Endothelial cell of umbilical vein (primary cell): ENCODE measurements around the gene PPP1R3E. TPM values are rescaled to one million over a fixed set of nuclear protein-coding genes. Genes with fewer than 3 reads are reported as not detected.

ENCODE experiments used
- BruUV-seq: library from RNA; stranded (reverse); fragments of 400-500 nt; replicated peaks from 2 replicates; lab custom pipeline; 2021; lab: Mats Ljungman, UMichigan
- CTCF ChIA-PET: fragments of 300-600, 350-600 bp; sonication (Branson Sonifier 250); formaldehyde crosslinking; loops from one replicate; lab custom pipeline; 2021; ENCODE audit warnings: antibody characterized with exemption, inconsistent platforms; lab: Charles Lee
- POLR2A ChIA-PET: fragments of 300-600, 350-600 bp; sonication (Branson Sonifier 250); formaldehyde crosslinking; loops from one replicate; lab custom pipeline; 2021; ENCODE audit warnings: antibody characterized with exemption, inconsistent platforms; lab: Charles Lee
- DNase-seq: peaks from one replicate; pipeline ENCODE4 v3.0.0-alpha.2; 2011; ENCODE audit warnings: low read depth, low spot score
- FAIRE-seq: peaks from 2 replicates; lab custom pipeline; 2011; peaks lifted over from hg19 to GRCh38; lab: Jason Lieb, UNC
- H2AFZ ChIP-seq: 2 replicates; pipeline ENCODE4 v1.6.0; 2012; ENCODE audit warnings: low read depth, low read length, control low read depth, inconsistent platforms
- H3K27ac ChIP-seq: 2 replicates; pipeline ENCODE4 v1.5.1; 2011; ENCODE audit warnings: low read depth, mild to moderate bottlenecking, control low read depth, low read length, moderate library complexity; ENCODE audit not compliant: insufficient read depth
- H3K27me3 ChIP-seq, 2 experiments: 2 replicates each; pipeline versions ENCODE4 v1.6.0 to v1.6.1; 2011; ENCODE audit warnings: low read length in 2 of 2, mixed read lengths in 1 of 2; ENCODE audit not compliant: control insufficient read depth in 2 of 2, insufficient read depth in 2 of 2
- H3K36me3 ChIP-seq, 2 experiments: 2 replicates in 1 of 2; 3 replicates in 1 of 2; pipeline ENCODE4 v1.5.1; 2011; ENCODE audit warnings: low read length in 2 of 2, mild to moderate bottlenecking in 1 of 2, moderate library complexity in 1 of 2; ENCODE audit not compliant: control insufficient read depth in 2 of 2, insufficient read depth in 2 of 2; ENCODE audit errors: extremely low read depth in 1 of 2
- H3K4me1 ChIP-seq: 3 replicates; pipeline ENCODE4 v1.5.1; 2011; ENCODE audit warnings: mild to moderate bottlenecking, low read length; ENCODE audit not compliant: control insufficient read depth, insufficient read depth; ENCODE audit errors: extremely low read depth
- H3K4me2 ChIP-seq: 2 replicates; pipeline ENCODE4 v1.6.1; 2011; ENCODE audit warnings: low read length, control low read depth, mixed read lengths; ENCODE audit not compliant: insufficient read depth
- H3K4me3 ChIP-seq, 3 experiments: fragments of 200-600 bp in 1 of 3; sonication (generic), shearing (Covaris generic) in 1 of 3; replicated peaks in 1 of 3; 2 replicates each; pipeline ENCODE4 v1.5.1; 2011 to 2016; ENCODE audit warnings: control low read depth in 3 of 3, low read length in 3 of 3, mild to moderate bottlenecking in 2 of 3, inconsistent platforms in 1 of 3, low read depth in 1 of 3, moderate library complexity in 1 of 3; ENCODE audit not compliant: insufficient read depth in 1 of 3
- H3K79me2 ChIP-seq: 2 replicates; pipeline ENCODE4 v1.6.0; 2012; ENCODE audit warnings: low read length, inconsistent platforms; ENCODE audit not compliant: control insufficient read depth, insufficient read depth
- H3K9ac ChIP-seq: replicated peaks from 2 replicates; pipeline ENCODE3; 2011; ENCODE audit warnings: low read length, control low read depth; ENCODE audit not compliant: insufficient read depth; ENCODE audit errors: extremely low read depth
- H3K9me1 ChIP-seq: replicated peaks from 3 replicates; pipeline ENCODE4 v1.6.0; 2011; ENCODE audit warnings: mild to moderate bottlenecking, low read length; ENCODE audit not compliant: control insufficient read depth, insufficient read depth; ENCODE audit errors: extremely low read depth
- H3K9me3 ChIP-seq: replicated peaks from 2 replicates; pipeline ENCODE4 v1.5.1; 2012; ENCODE audit warnings: low read length, inconsistent platforms; ENCODE audit not compliant: control insufficient read depth, insufficient read depth
- H4K20me1 ChIP-seq: replicated peaks from 2 replicates; pipeline ENCODE3; 2011; ENCODE audit warnings: mild to moderate bottlenecking, low read length; ENCODE audit not compliant: control insufficient read depth, insufficient read depth; ENCODE audit errors: extremely low read depth
- EZH2 ChIP-seq: IDR thresholded peaks from 2 replicates; pipeline ENCODE4 v1.6.1; 2012; ENCODE audit warnings: borderline replicate concordance, low read depth, mild to moderate bottlenecking, moderate library complexity, low read length, inconsistent platforms; ENCODE audit not compliant: severe bottlenecking
- FOS ChIP-seq: IDR thresholded peaks from 2 replicates; pipeline ENCODE4 v1.6.1; 2011; ENCODE audit warnings: mild to moderate bottlenecking, low read length, moderate library complexity, borderline replicate concordance; ENCODE audit not compliant: insufficient read depth
- MYC ChIP-seq: IDR thresholded peaks from one replicate; pipeline ENCODE4 v1.6.1; 2011; ENCODE audit warnings: mild to moderate bottlenecking, low read depth, low read length
- POLR2AphosphoS5 ChIP-seq: IDR thresholded peaks from 2 replicates; pipeline ENCODE4 v1.6.1; 2012; ENCODE audit warnings: low read depth, mild to moderate bottlenecking, control low read depth, low read length, moderate library complexity; ENCODE audit not compliant: insufficient read depth
- dilution Hi-C: fragments of 300-500 bp; cut with MboI; formaldehyde crosslinking; loops from one replicate; pipeline ENCODE4 v1.15.0; 2019; ENCODE audit warnings: low sequenced_read_pairs; ENCODE audit not compliant: extremely low pct_ligation_motif_present
- intact Hi-C: fragments of 100-400 bp; cut with micrococcal nuclease; formaldehyde crosslinking; loops from one replicate; pipeline ENCODE4 v1.10.0; 2022
- polyA plus RNA-seq, 4 experiments: library from polyadenylated mRNA; depleted of rRNA in 3 of 4; stranded (reverse) in 3 of 4; unstranded in 1 of 4; fragments of >200 nt; gene quantifications; 2 replicates each; pipeline versions ENCODE4 v1.2.1 to v1.2.3, GENCODE V29; 2011 to 2012; ENCODE audit warnings: missing spikeins in 1 of 4
- total RNA-seq: library from RNA; stranded (reverse); gene quantifications from 2 replicates; pipeline ENCODE4 v1.2.3, GENCODE V29; 2021
- TF ChIP-seq, protein P1 (sequence below): IDR thresholded peaks from 2 replicates; pipeline ENCODE4 v1.6.1; 2011; ENCODE audit not compliant: insufficient read depth, insufficient read length

PPP1R3E gene
- total and polyA plus RNA-seq, 2 donors (not counting 3 experiments of a cell fraction or from before 2014, with no cell fraction given): 4.3 to 7.4 TPM

GRCh38 chr14:23323838-23324454 is 21.3 kb upstream of the PPP1R3E start:
- no peaks in the 10 kb centered on the region for H3K9me3 ChIP-seq
- H4K20me1 ChIP-seq: no peaks in the 10 kb centered on the region
- no peaks in the 10 kb centered on the region for H3K27me3 ChIP-seq
- H2AFZ ChIP-seq: no peak overlapping the region
- H3K4me1 ChIP-seq: peaks cover 16% of the 10 kb centered on the region
- TF ChIP-seq MYC (no peak), FOS (no peak), EZH2 (no peak), POLR2AphosphoS5 (no peak)
- TF ChIP-seq, protein P1, sequence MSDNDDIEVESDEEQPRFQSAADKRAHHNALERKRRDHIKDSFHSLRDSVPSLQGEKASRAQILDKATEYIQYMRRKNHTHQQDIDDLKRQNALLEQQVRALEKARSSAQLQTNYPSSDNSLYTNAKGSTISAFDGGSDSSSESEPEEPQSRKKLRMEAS: no peak
- BruUV-seq: no TSS peak
- DNase-seq (no peak), FAIRE-seq (no peak)
- H3K9ac ChIP-seq: no peak overlapping the region
- H3K27ac ChIP-seq: no peak overlapping the region
- dilution Hi-C loops: no loop called here
- intact Hi-C loops: no loop called here
- H3K36me3 ChIP-seq: peaks cover 12 to 15% of the 10 kb centered on the region in 2 experiments
- H3K79me2 ChIP-seq: peaks cover 25% of the 10 kb centered on the region
- ChIA-PET POLR2A (interaction anchor here (0.7 kb wide), 1 partner anchor 17 kb away, joined by 6 read pairs; the partner anchor contains the start of gene BCL2L2), CTCF (interaction anchor here (5.0 kb wide), 1 partner anchor 57 kb away, joined by 48 read pairs; no protein-coding TSS in a partner anchor)
- H3K4me3 ChIP-seq: no peak overlapping the region
- no peak overlapping the region for H3K4me2 ChIP-seq
- no peaks in the 10 kb centered on the region for H3K9me1 ChIP-seq
